Measurements from ENCODE around the gene RTP2. TPM values are rescaled to one million over a fixed set of nuclear protein-coding genes. Genes with fewer than 3 reads are reported as not detected.

Gene RTP2
- total RNA-seq, 1 experiment from 2014 or later: not detected

DNA sequence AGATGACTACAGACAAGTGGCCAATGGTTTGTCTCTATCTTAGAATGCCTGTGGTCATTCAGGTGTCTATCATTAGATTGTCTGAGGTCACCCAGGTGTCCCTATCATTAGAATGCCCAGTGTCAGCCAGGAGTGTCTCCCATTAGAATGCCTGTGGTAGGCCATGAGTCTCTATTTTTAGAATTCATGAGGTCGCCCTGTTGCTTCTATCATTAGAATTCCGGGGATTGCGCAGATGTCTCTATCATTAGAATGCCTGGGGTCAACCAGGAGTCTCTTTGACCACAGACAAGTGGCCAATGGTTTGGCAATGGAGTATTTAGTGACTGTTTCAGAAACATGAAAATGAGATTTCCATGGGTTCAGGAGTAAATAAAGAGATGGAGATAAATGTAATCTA is 7.6 kb downstream of the RTP2 start:
- no peak overlapping the region for H3K9ac ChIP-seq (ENCODE audit: low read length)
- no peaks in the 10 kb centered on the region for H3K4me1 ChIP-seq (ENCODE audit: control insufficient read depth in 1 of 2, insufficient read depth in 2 of 2, low read length in 2 of 2)
- CTCF ChIA-PET: no interaction called here
- DNase-seq (ENCODE audit: low read depth, low spot score): no peak
- TF ChIP-seq, protein P1, sequence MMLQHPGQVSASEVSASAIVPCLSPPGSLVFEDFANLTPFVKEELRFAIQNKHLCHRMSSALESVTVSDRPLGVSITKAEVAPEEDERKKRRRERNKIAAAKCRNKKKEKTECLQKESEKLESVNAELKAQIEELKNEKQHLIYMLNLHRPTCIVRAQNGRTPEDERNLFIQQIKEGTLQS (IDR thresholded peaks at IDR 0.05): no peak
- TF ChIP-seq CEBPB (IDR thresholded peaks at IDR 0.05; ENCODE audit: low read depth) (no peak), SIN3A (IDR thresholded peaks at IDR 0.05; ENCODE audit: low read depth) (no peak)
- H3K4me2 ChIP-seq (ENCODE audit: low read length): no peak overlapping the region
- no peak overlapping the region for H3K27ac ChIP-seq (ENCODE audit: low read depth, low read length)
- no peaks in the 10 kb centered on the region for H3K9me2 ChIP-seq (ENCODE audit: insufficient read depth)
- RAD21 ChIA-PET (ENCODE audit: low non-redundant PET in 1 of 2, low total read pairs in 2 of 2, uncharacterized antibody in 2 of 2, unreplicated experiment in 2 of 2): no interaction called here
- no peak overlapping the region for H3K4me3 ChIP-seq (replicated peaks in 1 of 2; ENCODE audit: low read depth in 1 of 2, low read length in 2 of 2)
- no peak overlapping the region for H2AFZ ChIP-seq (ENCODE audit: low read depth, low read length, poor library complexity, severe bottlenecking)
- ATAC-seq: no peak
- peaks cover 13% of the 10 kb centered on the region; the same call in 1 of the 2 replicates for H3K27me3 ChIP-seq (ENCODE audit: insufficient read depth, low read length)
- intact Hi-C loops (cut with micrococcal nuclease): no loop called here
- H3K79me2 ChIP-seq (ENCODE audit: insufficient read depth, low read length): no peaks in the 10 kb centered on the region
- POLR2A ChIA-PET: no interaction called here
- no peaks in the 10 kb centered on the region for H3K9me3 ChIP-seq (ENCODE audit: control insufficient read depth in 1 of 2, insufficient read depth in 1 of 2, low read depth in 1 of 2, low read length in 2 of 2)
- H4K20me1 ChIP-seq (ENCODE audit: insufficient read depth): no peaks in the 10 kb centered on the region
- BruUV-seq (replicated peaks): no TSS peak
- no peaks in the 10 kb centered on the region for H3K36me3 ChIP-seq (ENCODE audit: control insufficient read depth in 1 of 2, insufficient read depth in 2 of 2, low read length in 2 of 2)

DNA sequence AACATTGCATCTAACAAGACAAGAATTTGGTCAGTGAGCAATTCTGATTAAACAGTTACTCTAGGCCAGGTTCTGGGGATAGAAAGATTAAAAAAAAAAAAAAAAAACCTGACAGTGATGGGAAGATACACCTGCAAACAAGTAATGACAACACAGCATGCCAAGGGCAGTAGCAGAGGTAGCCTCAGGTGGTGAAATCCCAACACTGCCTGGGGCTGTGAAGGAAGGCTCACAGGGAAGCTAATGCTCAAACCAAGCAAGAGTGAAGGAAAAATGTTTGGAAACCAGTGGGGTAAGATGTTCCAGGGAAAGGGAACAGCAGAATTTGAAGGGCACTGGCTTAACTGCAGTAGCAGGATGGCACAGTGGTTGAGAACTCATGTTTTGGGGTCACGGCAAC is 8.9 kb downstream of the RTP2 start:
- DNase-seq (ENCODE audit: low read depth, low spot score) (no peak), ATAC-seq (no peak)
- Histone ChIP-seq H3K9me3 (ENCODE audit: control insufficient read depth in 1 of 2, insufficient read depth in 1 of 2, low read depth in 1 of 2, low read length in 2 of 2) (no peaks in the 10 kb centered on the region), H3K4me2 (ENCODE audit: low read length) (no peak overlapping the region), H3K4me1 (ENCODE audit: control insufficient read depth in 1 of 2, insufficient read depth in 2 of 2, low read length in 2 of 2) (no peaks in the 10 kb centered on the region), H3K27me3 (ENCODE audit: insufficient read depth, low read length) (peaks cover 13% of the 10 kb centered on the region; the same call in 1 of the 2 replicates), H3K79me2 (ENCODE audit: insufficient read depth, low read length) (no peaks in the 10 kb centered on the region), H3K9ac (ENCODE audit: low read length) (no peak overlapping the region), H3K9me2 (ENCODE audit: insufficient read depth) (no peaks in the 10 kb centered on the region), H4K20me1 (ENCODE audit: insufficient read depth) (no peaks in the 10 kb centered on the region), H2AFZ (ENCODE audit: low read depth, low read length, poor library complexity, severe bottlenecking) (no peak overlapping the region), H3K36me3 (ENCODE audit: control insufficient read depth in 1 of 2, insufficient read depth in 2 of 2, low read length in 2 of 2) (no peaks in the 10 kb centered on the region), H3K4me3 (replicated peaks in 1 of 2; ENCODE audit: low read depth in 1 of 2, low read length in 2 of 2) (no peak overlapping the region), H3K27ac (ENCODE audit: low read depth, low read length) (no peak overlapping the region)
- ChIA-PET CTCF (interaction anchor here (1.0 to 3.1 kb wide), 4 partner anchors 9 to 473 kb away, joined by 3 to 11 read pairs (median 4); partner anchors contain the start of gene RTP2), POLR2A (no interaction called here), RAD21 (ENCODE audit: low non-redundant PET in 1 of 2, low total read pairs in 2 of 2, uncharacterized antibody in 2 of 2, unreplicated experiment in 2 of 2) (no interaction called here)
- TF ChIP-seq ELF1 (IDR thresholded peaks at IDR 0.05; ENCODE audit: borderline replicate concordance, low read depth) (no peak), EZH2 (IDR thresholded peaks at IDR 0.05) (no peak), ZFX (IDR thresholded peaks at IDR 0.05) (no peak), SRF (IDR thresholded peaks at IDR 0.05; ENCODE audit: low read depth) (no peak), CBX3 (IDR thresholded peaks at IDR 0.05; ENCODE audit: low read depth) (no peak), FOSL1 (IDR thresholded peaks at IDR 0.05; ENCODE audit: low read depth) (no peak), POLR2A (IDR thresholded peaks at IDR 0.05; ENCODE audit: borderline replicate concordance, extremely low read depth, insufficient read depth, insufficient read length) (no peak), EZH2phosphoT487 (IDR thresholded peaks at IDR 0.05; ENCODE audit: borderline replicate concordance) (no peak), YY1 (IDR thresholded peaks at IDR 0.05; ENCODE audit: extremely low read depth, insufficient replicate concordance, low read depth, low read length) (no peak), JUND (IDR thresholded peaks at IDR 0.05) (no peak), TCF7L2 (IDR thresholded peaks at IDR 0.05; ENCODE audit: borderline replicate concordance, extremely low read depth, insufficient read depth, insufficient read length) (no peak), POLR2AphosphoS5 (IDR thresholded peaks at IDR 0.05; ENCODE audit: low read depth, low read length) (no peak)
- TF ChIP-seq, protein P2, sequence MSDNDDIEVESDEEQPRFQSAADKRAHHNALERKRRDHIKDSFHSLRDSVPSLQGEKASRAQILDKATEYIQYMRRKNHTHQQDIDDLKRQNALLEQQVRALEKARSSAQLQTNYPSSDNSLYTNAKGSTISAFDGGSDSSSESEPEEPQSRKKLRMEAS (IDR thresholded peaks at IDR 0.05): no peak
- TF ChIP-seq, protein P1 (IDR thresholded peaks at IDR 0.05): no peak
- BruUV-seq (replicated peaks): no TSS peak
- intact Hi-C loops (cut with micrococcal nuclease): no loop called here
